Activated naive CD8-positive, alpha-beta T cell treated with anti-CD3 and anti-CD28 coated beads, Interleukin-2, amount 10 ng/mL, durations not matched to agents 7 days and 5 days (primary cell): ENCODE results near the gene OR2A12. TPM values are rescaled to one million over a fixed set of nuclear protein-coding genes. Genes with fewer than 3 reads are reported as not detected.
"Not testable (repeated sequence)": the region's sequence is repeated elsewhere in the genome, so short reads cannot be mapped to it uniquely, and the experiment has no call there.

ENCODE experiments used
- ATAC-seq: fragments of 150-1000 bp; cut with Tn5 transposase; one replicate; pipeline ENCODE4 v1.10.0; 2021; ENCODE audit warnings: low read depth, moderate library complexity
- POLR2A ChIA-PET: fragments of 350-600 bp; sonication (Branson Sonifier 250); formaldehyde crosslinking; loops from one replicate; lab custom pipeline; 2021; ENCODE audit warnings: antibody characterized with exemption; lab: Charles Lee
- DNase-seq: peaks from one replicate; pipeline ENCODE4 v3.0.0; 2021
- H3K27ac Mint-ChIP-seq: one replicate; pipeline ENCODE4 v1.8.0; 2022; ENCODE audit warnings: mild to moderate bottlenecking, mixed read lengths
- H3K27me3 Mint-ChIP-seq: one replicate; pipeline ENCODE4 v1.8.0; 2022; ENCODE audit warnings: mild to moderate bottlenecking, moderate library complexity, mixed read lengths
- H3K36me3 Mint-ChIP-seq: one replicate; pipeline ENCODE4 v1.8.0; 2021; ENCODE audit warnings: mild to moderate bottlenecking, mixed read lengths
- H3K4me1 Mint-ChIP-seq: one replicate; pipeline ENCODE4 v1.8.0; 2021; ENCODE audit warnings: mixed read lengths
- H3K4me3 Mint-ChIP-seq: one replicate; pipeline ENCODE4 v1.8.0; 2022; ENCODE audit warnings: mild to moderate bottlenecking, moderate library complexity, mixed read lengths
- H3K9me3 Mint-ChIP-seq: one replicate; pipeline ENCODE4 v1.8.0; 2021; ENCODE audit warnings: mixed read lengths
- total RNA-seq, 2 experiments: library from RNA; stranded (reverse); gene quantifications; one replicate each; pipeline ENCODE4 v1.2.3, GENCODE V29; 2021

Gene OR2A12, protein sequence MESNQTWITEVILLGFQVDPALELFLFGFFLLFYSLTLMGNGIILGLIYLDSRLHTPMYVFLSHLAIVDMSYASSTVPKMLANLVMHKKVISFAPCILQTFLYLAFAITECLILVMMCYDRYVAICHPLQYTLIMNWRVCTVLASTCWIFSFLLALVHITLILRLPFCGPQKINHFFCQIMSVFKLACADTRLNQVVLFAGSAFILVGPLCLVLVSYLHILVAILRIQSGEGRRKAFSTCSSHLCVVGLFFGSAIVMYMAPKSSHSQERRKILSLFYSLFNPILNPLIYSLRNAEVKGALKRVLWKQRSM
- not detected for total RNA-seq

DNA sequence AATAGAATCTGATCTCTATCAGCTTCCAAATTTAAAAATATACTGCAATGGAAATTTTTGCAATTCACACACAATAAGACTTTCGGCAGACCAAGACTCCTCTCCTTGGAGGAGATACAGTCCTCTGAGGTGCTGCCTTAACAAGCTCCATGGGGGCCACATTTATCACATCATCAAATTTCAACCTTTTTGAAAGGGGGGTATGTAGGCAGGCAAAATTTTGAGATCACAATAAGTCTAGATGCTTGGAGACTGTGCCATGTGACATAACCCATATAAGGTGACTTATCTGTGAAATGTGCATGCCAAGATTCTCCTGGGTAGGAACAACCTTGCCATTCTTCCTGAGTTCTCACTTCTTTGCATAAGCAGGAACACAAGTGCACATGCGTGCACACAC lies at the start of gene OR2A12:
Gene OR2A12, plus strand, starts transcription at position 301 of the 400 bp plus-strand sequence. CDS start 8,830 bp downstream, outside the sequence.
- DNase-seq, result no peak
- Mint-ChIP-seq H3K27me3 (peaks cover 11% of the 10 kb centered on the region), H3K4me3 (no peak within 1 kb of the TSS), H3K36me3 (no peaks in the 10 kb centered on the region), H3K4me1 (no peaks in the 10 kb centered on the region), H3K9me3 (no peaks in the 10 kb centered on the region), H3K27ac (no peak within 1 kb of the TSS)
- POLR2A ChIA-PET, result no interaction called here
- ATAC-seq, result no peak

DNA sequence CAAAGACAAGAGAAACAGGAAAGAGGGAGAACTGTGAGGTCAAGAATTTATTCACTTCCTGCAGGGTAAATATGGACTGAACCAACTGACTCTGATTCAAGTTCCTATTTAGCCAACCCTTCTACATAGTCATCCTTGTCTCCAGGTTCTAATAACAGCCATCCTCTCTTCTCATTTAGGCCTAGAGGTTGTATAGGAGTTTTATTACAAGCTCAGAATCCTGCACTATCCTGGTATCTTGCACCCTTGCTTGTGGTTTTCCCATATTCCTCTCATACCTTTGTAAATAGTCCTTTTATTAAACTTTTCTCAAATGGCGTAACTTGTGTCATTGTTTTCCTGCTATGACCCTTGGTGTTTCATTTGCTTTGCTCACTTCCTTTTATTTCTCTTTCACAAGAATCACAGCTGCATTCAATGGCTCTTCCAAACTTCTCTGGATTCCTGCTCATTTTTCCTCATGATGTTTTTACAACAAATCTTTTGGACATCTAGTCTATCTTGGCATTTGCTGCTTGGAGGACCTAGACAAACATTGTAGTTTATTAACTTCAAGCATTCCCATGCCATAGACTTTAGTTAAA lies 49.7 kb upstream of the OR2A12 start:
- POLR2A ChIA-PET, result no interaction called here
- no peaks in the 10 kb centered on the region for H3K4me1 Mint-ChIP-seq
- H3K27ac Mint-ChIP-seq, result no peak overlapping the region
- DNase-seq (no peak), ATAC-seq (no peak)
- no peaks in the 10 kb centered on the region for H3K9me3 Mint-ChIP-seq
- no peak overlapping the region for H3K4me3 Mint-ChIP-seq
- H3K27me3 Mint-ChIP-seq, result peaks cover 10% of the 10 kb centered on the region
- no peaks in the 10 kb centered on the region for H3K36me3 Mint-ChIP-seq

DNA sequence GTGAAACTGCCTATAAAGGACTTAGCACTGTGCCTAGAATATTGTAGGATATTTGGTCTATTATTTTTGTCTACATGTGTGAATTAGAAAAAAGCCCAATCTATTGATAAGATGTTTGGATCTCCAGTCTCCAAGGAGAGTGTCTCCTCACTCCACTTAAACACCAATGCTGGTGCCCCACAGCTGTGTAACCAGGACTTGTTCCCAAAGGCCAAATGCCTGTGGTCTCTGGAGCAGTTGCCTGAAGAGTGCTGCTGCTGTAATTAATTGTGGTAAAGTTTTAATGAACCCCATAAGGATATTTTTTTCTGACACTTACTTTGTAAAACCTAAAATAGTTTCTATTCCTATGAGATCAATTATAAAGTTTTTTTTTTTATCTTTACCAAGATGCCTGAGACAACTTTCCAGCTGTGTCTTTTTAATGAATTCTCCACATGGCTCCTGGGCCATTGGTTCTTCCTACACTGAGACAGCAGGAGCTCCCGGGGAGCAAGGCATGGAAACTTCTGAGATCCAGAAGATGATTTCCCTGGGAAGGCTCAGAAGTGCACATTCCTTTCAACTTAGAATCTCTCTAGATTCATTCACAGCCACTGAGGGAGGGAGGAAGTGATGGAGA lies 48.6 kb upstream of the OR2A12 start:
- Mint-ChIP-seq H3K27me3 (peaks cover 10% of the 10 kb centered on the region), H3K27ac (no peak overlapping the region), H3K36me3 (no peaks in the 10 kb centered on the region), H3K4me3 (no peak overlapping the region), H3K4me1 (no peaks in the 10 kb centered on the region), H3K9me3 (no peaks in the 10 kb centered on the region)
- DNase-seq (no peak), ATAC-seq (no peak)
- POLR2A ChIA-PET, result no interaction called here

DNA sequence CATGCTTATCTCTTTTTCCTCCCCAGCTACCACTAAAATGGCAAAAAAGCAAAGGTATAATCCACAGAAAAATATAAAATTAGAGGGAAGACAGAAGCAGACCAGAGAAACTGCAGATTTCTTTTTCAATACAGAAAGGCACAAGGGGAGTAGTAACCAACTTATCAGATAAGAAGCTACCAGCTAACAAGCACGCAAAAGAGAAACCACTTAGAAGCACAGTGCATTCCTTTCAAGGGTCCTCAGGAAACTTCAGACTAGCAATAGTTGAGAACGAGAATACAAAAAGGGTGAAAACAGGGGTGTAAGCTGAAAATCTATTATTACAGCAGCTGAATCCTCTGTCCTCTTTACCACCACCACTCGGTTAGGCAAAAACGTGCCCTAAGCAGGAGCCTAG lies 47.2 kb upstream of the OR2A12 start:
- H3K36me3 Mint-ChIP-seq, result no peaks in the 10 kb centered on the region
- DNase-seq, result no peak
- H3K4me1 Mint-ChIP-seq, result no peaks in the 10 kb centered on the region
- no peak overlapping the region for H3K4me3 Mint-ChIP-seq
- H3K9me3 Mint-ChIP-seq, result no peaks in the 10 kb centered on the region
- no peak for ATAC-seq
- H3K27ac Mint-ChIP-seq, result no peak overlapping the region
- POLR2A ChIA-PET, result no interaction called here
- H3K27me3 Mint-ChIP-seq, result peaks cover 6% of the 10 kb centered on the region

DNA sequence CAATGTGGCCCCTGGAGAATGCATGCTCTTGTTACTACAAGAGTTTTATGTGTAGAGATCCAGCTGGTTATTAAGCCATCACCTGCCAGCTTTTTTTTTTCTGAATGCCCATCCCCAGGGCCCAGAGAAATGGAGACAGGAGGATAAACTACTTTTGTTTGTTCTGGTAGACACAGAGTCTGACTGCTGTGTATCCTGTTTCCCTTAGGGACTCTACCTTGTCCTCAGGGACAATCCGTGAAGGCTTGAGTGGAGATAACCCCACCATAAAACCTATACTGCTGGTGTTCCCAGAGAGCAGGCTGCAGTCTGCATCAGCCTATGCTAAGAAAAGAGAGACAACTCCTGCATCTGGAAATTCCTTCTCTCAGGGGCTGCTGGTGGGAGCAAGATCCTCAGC lies 37.4 kb upstream of the OR2A12 start, which contains the start of gene OR2A5:
Gene OR2A5, plus strand, starts transcription at position 301 of the 400 bp plus-strand sequence. CDS start 1,454 bp downstream, outside the sequence.
- Mint-ChIP-seq H3K4me1 (no peaks in the 10 kb centered on the region), H3K36me3 (no peaks in the 10 kb centered on the region), H3K4me3 (no peak within 1 kb of the TSS), H3K9me3 (no peaks in the 10 kb centered on the region), H3K27me3 (peaks cover 11% of the 10 kb centered on the region), H3K27ac (no peak within 1 kb of the TSS)
- POLR2A ChIA-PET, result no interaction called here
- DNase-seq (no peak), ATAC-seq (no peak)

DNA sequence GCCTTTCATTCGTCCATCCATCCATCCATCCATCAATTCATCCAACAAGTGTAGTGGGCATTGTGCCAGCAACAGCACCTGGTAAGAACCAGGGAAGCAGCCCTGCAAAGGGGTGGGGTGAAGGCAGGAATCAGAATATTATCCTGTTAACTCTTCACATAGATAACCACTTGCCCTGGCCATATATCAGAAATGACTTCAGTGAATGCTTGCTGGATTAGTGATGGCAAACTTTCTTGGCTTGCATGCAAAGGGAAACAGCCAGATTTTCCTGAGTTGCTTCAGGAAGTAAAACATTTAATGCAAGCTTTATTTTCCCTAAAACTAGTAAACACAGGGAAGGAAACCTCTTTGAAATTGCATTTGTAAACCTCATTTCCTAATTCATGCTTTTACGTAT lies 36.6 kb upstream of the OR2A12 start:
- H3K9me3 Mint-ChIP-seq, result no peaks in the 10 kb centered on the region
- no peak overlapping the region for H3K27ac Mint-ChIP-seq
- POLR2A ChIA-PET, result no interaction called here
- no peaks in the 10 kb centered on the region for H3K4me1 Mint-ChIP-seq
- DNase-seq (no peak), ATAC-seq (no peak)
- H3K36me3 Mint-ChIP-seq, result no peaks in the 10 kb centered on the region
- no peak overlapping the region for H3K4me3 Mint-ChIP-seq
- H3K27me3 Mint-ChIP-seq, result peaks cover 11% of the 10 kb centered on the region

DNA sequence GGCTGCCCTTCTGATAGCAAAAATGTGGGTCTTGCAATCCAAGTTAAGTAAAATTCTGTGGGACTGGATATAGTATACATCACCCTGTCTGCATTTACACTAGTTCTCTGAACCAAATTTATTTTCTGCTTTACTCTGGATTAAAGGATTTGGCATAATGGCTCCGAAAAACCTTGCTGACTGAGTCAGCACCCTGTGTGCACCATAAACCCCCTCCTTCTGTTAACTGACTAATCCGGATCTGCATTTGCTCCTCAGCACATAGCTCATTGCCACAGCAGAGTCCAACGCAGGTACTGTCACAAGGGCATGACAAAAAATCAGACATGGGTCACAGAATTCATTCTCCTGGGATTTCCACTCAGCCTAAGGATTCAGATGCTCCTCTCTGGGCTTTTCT lies 36.0 kb upstream of the OR2A12 start:
- H3K4me1 Mint-ChIP-seq, result no peaks in the 10 kb centered on the region
- no peak overlapping the region for H3K4me3 Mint-ChIP-seq
- no peaks in the 10 kb centered on the region for H3K36me3 Mint-ChIP-seq
- DNase-seq, result no peak
- POLR2A ChIA-PET, result no interaction called here
- no peaks in the 10 kb centered on the region for H3K9me3 Mint-ChIP-seq
- ATAC-seq, result no peak
- H3K27ac Mint-ChIP-seq, result no peak overlapping the region
- H3K27me3 Mint-ChIP-seq, result peaks cover 13% of the 10 kb centered on the region

DNA sequence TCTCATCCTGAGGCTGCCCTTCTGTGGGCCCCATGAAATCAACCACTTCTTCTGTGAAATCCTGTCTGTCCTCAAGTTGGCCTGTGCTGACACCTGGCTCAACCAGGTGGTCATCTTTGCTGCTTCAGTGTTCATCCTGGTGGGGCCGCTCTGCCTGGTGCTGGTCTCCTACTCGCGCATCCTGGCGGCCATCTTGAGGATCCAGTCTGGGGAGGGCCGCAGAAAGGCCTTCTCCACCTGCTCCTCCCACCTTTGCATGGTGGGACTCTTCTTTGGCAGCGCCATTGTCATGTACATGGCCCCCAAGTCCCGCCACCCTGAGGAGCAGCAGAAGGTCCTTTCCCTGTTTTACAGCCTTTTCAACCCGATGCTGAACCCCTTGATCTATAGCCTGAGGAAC lies 35.2 kb upstream of the OR2A12 start:
- H3K27ac Mint-ChIP-seq, DNase-seq, H3K36me3 Mint-ChIP-seq, POLR2A ChIA-PET, ATAC-seq, H3K4me1 Mint-ChIP-seq, H3K4me3 Mint-ChIP-seq, H3K9me3 Mint-ChIP-seq: not testable (repeated sequence)
- H3K27me3 Mint-ChIP-seq, result peaks cover 14% of the 10 kb centered on the region

DNA sequence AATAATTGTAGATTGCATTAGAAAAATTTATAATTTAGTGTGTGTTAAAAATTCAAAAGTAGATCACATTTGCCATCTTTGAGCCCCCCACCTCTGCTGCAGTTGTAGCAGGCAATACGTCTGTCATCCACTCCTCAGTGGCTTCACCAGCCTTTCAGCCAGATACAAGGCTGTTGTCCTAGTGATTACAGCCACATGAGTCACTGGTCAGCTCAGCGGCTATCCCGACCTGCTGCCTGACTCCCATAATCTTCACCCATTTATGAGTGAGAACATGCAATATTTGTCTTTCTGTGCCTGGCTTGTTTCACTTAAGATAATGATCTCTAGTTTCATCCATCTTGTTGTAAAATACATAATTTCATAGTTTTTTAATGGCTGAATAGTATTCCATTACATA lies 28.1 kb upstream of the OR2A12 start:
- H3K27me3 Mint-ChIP-seq, result peaks cover 5% of the 10 kb centered on the region
- H3K4me1 Mint-ChIP-seq, result no peaks in the 10 kb centered on the region
- POLR2A ChIA-PET, result no interaction called here
- H3K4me3 Mint-ChIP-seq, result no peak overlapping the region
- peaks cover 5% of the 10 kb centered on the region for H3K9me3 Mint-ChIP-seq
- no peak overlapping the region for H3K27ac Mint-ChIP-seq
- no peaks in the 10 kb centered on the region for H3K36me3 Mint-ChIP-seq
- ATAC-seq, result no peak
- no peak for DNase-seq

DNA sequence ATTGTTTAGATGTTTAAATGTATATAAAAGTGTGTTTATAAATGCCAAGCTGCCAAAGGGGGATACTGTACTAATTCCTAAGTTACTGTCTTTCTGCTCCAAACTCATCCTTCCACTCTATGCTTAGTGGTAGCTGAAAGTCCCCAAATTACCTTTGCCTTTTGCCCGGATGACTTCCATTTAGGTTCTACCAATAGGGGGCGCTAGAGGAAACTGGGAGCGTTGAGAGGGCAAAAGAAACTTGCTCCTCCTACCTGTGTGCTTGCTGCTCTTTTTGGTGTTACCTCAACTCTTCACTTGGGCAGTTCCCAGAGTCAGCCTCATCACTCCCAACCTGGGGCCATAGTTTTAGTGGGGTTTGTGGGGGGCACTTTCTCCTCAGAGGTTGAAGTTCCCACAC lies 22.4 kb upstream of the OR2A12 start:
- POLR2A ChIA-PET, result no interaction called here
- DNase-seq (no peak), ATAC-seq (no peak)
- H3K9me3 Mint-ChIP-seq, result peaks cover 5% of the 10 kb centered on the region
- no peaks in the 10 kb centered on the region for H3K36me3 Mint-ChIP-seq
- no peaks in the 10 kb centered on the region for H3K4me1 Mint-ChIP-seq
- no peak overlapping the region for H3K27ac Mint-ChIP-seq
- H3K27me3 Mint-ChIP-seq, result peaks cover 15% of the 10 kb centered on the region
- H3K4me3 Mint-ChIP-seq, result no peak overlapping the region

DNA sequence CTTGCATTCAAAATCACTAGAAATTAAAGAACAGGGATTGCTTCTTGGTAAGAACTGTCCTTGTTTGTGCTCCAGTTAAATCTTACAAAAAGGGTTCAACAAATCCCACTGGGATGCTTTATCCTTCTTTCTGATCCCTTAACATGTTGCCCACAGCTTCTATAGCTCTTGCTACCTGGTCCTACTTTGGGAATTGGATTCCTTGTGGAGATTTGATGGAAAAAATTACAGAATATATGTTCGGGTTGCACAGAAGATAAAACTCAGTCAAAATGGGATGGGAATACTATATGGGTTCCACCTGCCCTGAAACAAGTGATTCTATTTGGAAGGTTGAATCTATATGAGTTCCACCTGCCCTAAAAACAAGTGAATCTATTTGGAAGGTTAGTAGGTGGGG lies 16.6 kb upstream of the OR2A12 start, which contains the start of gene OR2A25:
Gene OR2A25, plus strand, starts transcription at position 301 of the 400 bp plus-strand sequence. CDS start 4,409 bp downstream, outside the sequence.
- Mint-ChIP-seq H3K9me3 (no peaks in the 10 kb centered on the region), H3K36me3 (no peaks in the 10 kb centered on the region), H3K27ac (no peak within 1 kb of the TSS), H3K4me3 (no peak within 1 kb of the TSS), H3K4me1 (no peaks in the 10 kb centered on the region), H3K27me3 (peaks cover 20% of the 10 kb centered on the region)
- POLR2A ChIA-PET, result no interaction called here
- no peak for ATAC-seq
- no peak for DNase-seq

DNA sequence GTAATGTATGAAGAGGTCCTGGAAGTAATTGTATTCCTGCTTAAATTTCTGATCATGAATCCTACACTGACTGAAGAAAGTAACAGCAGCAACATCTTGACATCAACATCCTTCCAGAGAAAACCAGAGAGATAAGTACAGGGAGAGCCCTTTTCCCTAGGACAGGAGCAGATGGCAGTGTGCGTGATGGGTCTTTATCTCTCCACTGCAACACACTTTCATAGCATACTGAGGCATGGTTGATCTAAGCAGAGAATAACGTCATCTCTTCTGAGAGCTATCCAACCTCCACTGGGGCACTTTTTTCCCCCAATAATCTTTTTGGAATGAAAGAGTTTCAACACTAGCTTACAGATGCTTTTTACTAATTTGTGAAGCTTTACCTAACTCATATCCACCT lies 16.1 kb upstream of the OR2A12 start:
- no peak overlapping the region for H3K27ac Mint-ChIP-seq
- no peak for DNase-seq
- H3K4me3 Mint-ChIP-seq, result no peak overlapping the region
- no peaks in the 10 kb centered on the region for H3K36me3 Mint-ChIP-seq
- H3K27me3 Mint-ChIP-seq, result peaks cover 20% of the 10 kb centered on the region
- ATAC-seq, result no peak
- H3K9me3 Mint-ChIP-seq, result no peaks in the 10 kb centered on the region
- no peaks in the 10 kb centered on the region for H3K4me1 Mint-ChIP-seq
- POLR2A ChIA-PET, result no interaction called here

DNA sequence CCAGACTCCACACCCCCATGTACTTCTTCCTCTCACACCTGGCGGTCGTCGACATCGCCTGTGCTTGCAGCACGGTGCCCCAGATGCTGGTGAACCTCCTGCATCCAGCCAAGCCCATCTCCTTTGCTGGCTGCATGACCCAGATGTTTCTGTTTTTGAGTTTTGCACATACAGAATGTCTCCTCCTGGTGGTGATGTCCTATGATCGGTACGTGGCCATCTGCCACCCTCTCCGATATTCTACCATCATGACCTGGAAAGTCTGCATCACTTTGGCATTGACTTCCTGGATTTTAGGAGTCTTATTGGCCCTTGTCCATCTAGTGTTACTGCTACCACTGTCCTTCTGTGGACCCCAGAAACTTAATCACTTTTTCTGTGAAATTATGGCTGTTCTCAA lies 11.7 kb upstream of the OR2A12 start:
- H3K4me3 Mint-ChIP-seq, result no peak overlapping the region
- ATAC-seq (no peak), DNase-seq (no peak)
- POLR2A ChIA-PET, result no interaction called here
- peaks cover 4% of the 10 kb centered on the region for H3K27me3 Mint-ChIP-seq
- no peak overlapping the region for H3K27ac Mint-ChIP-seq
- no peaks in the 10 kb centered on the region for H3K36me3 Mint-ChIP-seq
- H3K9me3 Mint-ChIP-seq, result no peaks in the 10 kb centered on the region
- no peaks in the 10 kb centered on the region for H3K4me1 Mint-ChIP-seq

DNA sequence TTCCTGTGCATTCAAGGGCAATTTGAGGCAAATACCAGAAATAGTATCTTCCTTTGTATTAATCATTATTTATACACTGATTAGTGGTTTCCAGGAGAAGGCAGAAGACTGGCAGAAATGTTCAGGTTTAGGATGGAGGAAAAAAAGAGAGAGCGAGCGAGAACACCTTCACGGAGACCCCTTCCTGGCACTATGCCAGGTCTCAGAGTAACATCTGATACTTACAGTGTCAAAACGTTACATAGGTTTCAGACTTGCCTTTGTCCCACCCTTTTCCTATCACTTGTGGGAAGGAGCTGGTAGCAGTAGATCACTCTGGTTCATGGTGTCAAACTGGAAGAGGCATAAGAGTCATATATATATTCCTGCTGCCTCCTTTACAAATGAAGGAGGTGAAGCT lies 652 bp downstream of the OR2A12 start:
- H3K4me3 Mint-ChIP-seq, result no peak overlapping the region
- no peak overlapping the region for H3K27ac Mint-ChIP-seq
- peaks cover 2% of the 10 kb centered on the region for H3K9me3 Mint-ChIP-seq
- H3K27me3 Mint-ChIP-seq, result peaks cover 11% of the 10 kb centered on the region
- POLR2A ChIA-PET, result no interaction called here
- ATAC-seq, result no peak
- H3K4me1 Mint-ChIP-seq, result no peaks in the 10 kb centered on the region
- no peaks in the 10 kb centered on the region for H3K36me3 Mint-ChIP-seq
- no peak for DNase-seq
